Panc1 (cell line): ENCODE measurements around the gene BMAL1. TPM values are rescaled to one million over a fixed set of nuclear protein-coding genes. Genes with fewer than 3 reads are reported as not detected.

Experiments used
- ATAC-seq: fragments of 200-7000 bp; cut with Tn5 transposase; 2 replicates; pipeline ENCODE4 v1.9.1; 2020; ENCODE audit warnings: mild to moderate bottlenecking, moderate library complexity
- BruUV-seq: library from RNA; stranded (reverse); fragments of 400-500 nt; replicated peaks from 2 replicates; lab custom pipeline; 2021; lab: Mats Ljungman, UMichigan
- CTCF ChIA-PET: fragments of 300-600 bp; sonication (Branson Sonifier 250); formaldehyde crosslinking; loops from one replicate; lab custom pipeline; 2022; ENCODE audit warnings: antibody characterized with exemption; lab: Charles Lee
- POLR2A ChIA-PET: fragments of 300-600 bp; sonication (Branson Sonifier 250); formaldehyde crosslinking; loops from one replicate; lab custom pipeline; 2022; ENCODE audit warnings: antibody characterized with exemption; lab: Charles Lee
- DNase-seq: peaks from one replicate; pipeline ENCODE4 v3.0.0-alpha.2; 2010; ENCODE audit warnings: low read depth, low spot score
- H3K27ac ChIP-seq: 2 replicates; pipeline ENCODE4 v1.5.1; 2011; ENCODE audit warnings: mild to moderate bottlenecking, low read length, inconsistent platforms
- H3K27me3 ChIP-seq: fragments of 200-500 bp; sonication (Bioruptor generic); 2 replicates; pipeline ENCODE4 v1.6.0; 2014; ENCODE audit warnings: low read length, inconsistent platforms; ENCODE audit not compliant: control insufficient read depth, insufficient read depth
- H3K36me3 ChIP-seq: fragments of 200-500 bp; sonication (Bioruptor generic); 2 replicates; pipeline ENCODE4 v1.5.1; 2014; ENCODE audit warnings: inconsistent platforms, mild to moderate bottlenecking, low read length, moderate library complexity; ENCODE audit not compliant: control insufficient read depth, insufficient read depth
- H3K4me1 ChIP-seq: 2 replicates; pipeline ENCODE4 v1.5.1; 2011; ENCODE audit warnings: inconsistent platforms, mild to moderate bottlenecking, low read length, moderate library complexity; ENCODE audit not compliant: control insufficient read depth, insufficient read depth
- H3K4me3 ChIP-seq, 2 experiments: 2 replicates each; pipeline ENCODE4 v1.5.1; 2011 to 2012; ENCODE audit warnings: low read depth in 2 of 2, low read length in 2 of 2, mild to moderate bottlenecking in 2 of 2, inconsistent platforms in 1 of 2, moderate library complexity in 1 of 2
- H3K9me3 ChIP-seq: fragments of 200-500 bp; sonication (Bioruptor generic); 2 replicates; pipeline ENCODE4 v1.5.1; 2014; ENCODE audit warnings: low read depth, mild to moderate bottlenecking, inconsistent platforms, low read length, moderate library complexity; ENCODE audit not compliant: control insufficient read depth, insufficient read depth
- POLR2AphosphoS5 ChIP-seq: IDR thresholded peaks from 2 replicates; pipeline ENCODE4 v1.6.1; 2012; ENCODE audit warnings: mild to moderate bottlenecking, low read depth, low read length, moderate library complexity
- SIN3A ChIP-seq: IDR thresholded peaks from 2 replicates; pipeline ENCODE4 v1.6.1; 2012; ENCODE audit warnings: low read depth, mild to moderate bottlenecking, low read length, moderate library complexity, borderline replicate concordance; ENCODE audit not compliant: insufficient read depth
- TCF7L2 ChIP-seq: IDR thresholded peaks from 2 replicates; pipeline ENCODE4 v1.6.1; 2011; ENCODE audit warnings: mild to moderate bottlenecking, low read depth, low read length, inconsistent platforms
- in situ Hi-C: cut with HindIII; loops from 2 replicates; pipeline ENCODE4 v1.10.0; 2016; ENCODE audit warnings: low sequenced_read_pairs, low pct_unique_long_range_greater_than_20kb
- intact Hi-C: fragments of 100-400 bp; cut with micrococcal nuclease; formaldehyde crosslinking; loops from one replicate; pipeline ENCODE4 v1.10.0; 2022; ENCODE audit not compliant: unreplicated experiment
- total RNA-seq: library from RNA; stranded (reverse); gene quantifications from one replicate; pipeline ENCODE4 v1.2.1, GENCODE V29; 2021; ENCODE audit not compliant: unreplicated experiment
- TF ChIP-seq, protein P1 (sequence below), 2 experiments: IDR thresholded peaks; 2 replicates each; pipeline ENCODE4 v1.6.1; 2011 to 2012; ENCODE audit warnings: low read depth in 2 of 2, control low read depth in 1 of 2, low read length in 1 of 2, mild to moderate bottlenecking in 1 of 2, moderate library complexity in 1 of 2; ENCODE audit not compliant: insufficient read depth in 1 of 2
- TF ChIP-seq, protein P2 (sequence below): fragments of 450-650 bp; IDR thresholded peaks from 2 replicates; pipeline ENCODE4 v1.5.1; 2017; ENCODE audit warnings: mild to moderate bottlenecking

Gene BMAL1
- total RNA-seq, 1 experiment from 2014 or later, result 9.3 TPM

DNA sequence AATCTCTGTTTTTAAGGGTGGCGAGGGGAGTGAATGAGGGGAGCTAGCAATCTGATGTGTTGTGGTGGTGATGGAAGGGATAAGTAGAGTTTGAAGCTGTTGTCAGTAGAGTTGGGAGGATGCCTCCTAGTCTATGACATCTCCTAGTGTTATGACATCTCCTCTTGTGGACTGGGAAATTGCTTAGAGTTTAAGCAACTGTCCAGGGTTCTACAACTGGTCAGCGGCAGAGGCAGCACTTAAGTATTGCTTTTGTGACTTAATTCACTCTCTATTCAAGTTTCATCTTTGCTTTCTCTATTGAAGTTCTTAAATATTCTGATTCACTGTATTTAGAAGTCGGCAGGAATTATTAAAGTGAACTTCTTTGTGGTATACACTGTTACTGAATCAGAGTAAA lies 13.8 kb downstream of the BMAL1 start:
- intact Hi-C loops (no loop called here), in situ Hi-C loops (no loop called here)
- H3K36me3 ChIP-seq, result no peaks in the 10 kb centered on the region
- BruUV-seq, result no TSS peak
- no peak for ATAC-seq
- POLR2A ChIA-PET, result no interaction called here
- H3K27me3 ChIP-seq, result no peaks in the 10 kb centered on the region
- no peak overlapping the region for H3K4me3 ChIP-seq
- no peaks in the 10 kb centered on the region for H3K9me3 ChIP-seq
- TF ChIP-seq SIN3A (no peak), TCF7L2 (no peak), POLR2AphosphoS5 (no peak)
- TF ChIP-seq, protein P1, sequence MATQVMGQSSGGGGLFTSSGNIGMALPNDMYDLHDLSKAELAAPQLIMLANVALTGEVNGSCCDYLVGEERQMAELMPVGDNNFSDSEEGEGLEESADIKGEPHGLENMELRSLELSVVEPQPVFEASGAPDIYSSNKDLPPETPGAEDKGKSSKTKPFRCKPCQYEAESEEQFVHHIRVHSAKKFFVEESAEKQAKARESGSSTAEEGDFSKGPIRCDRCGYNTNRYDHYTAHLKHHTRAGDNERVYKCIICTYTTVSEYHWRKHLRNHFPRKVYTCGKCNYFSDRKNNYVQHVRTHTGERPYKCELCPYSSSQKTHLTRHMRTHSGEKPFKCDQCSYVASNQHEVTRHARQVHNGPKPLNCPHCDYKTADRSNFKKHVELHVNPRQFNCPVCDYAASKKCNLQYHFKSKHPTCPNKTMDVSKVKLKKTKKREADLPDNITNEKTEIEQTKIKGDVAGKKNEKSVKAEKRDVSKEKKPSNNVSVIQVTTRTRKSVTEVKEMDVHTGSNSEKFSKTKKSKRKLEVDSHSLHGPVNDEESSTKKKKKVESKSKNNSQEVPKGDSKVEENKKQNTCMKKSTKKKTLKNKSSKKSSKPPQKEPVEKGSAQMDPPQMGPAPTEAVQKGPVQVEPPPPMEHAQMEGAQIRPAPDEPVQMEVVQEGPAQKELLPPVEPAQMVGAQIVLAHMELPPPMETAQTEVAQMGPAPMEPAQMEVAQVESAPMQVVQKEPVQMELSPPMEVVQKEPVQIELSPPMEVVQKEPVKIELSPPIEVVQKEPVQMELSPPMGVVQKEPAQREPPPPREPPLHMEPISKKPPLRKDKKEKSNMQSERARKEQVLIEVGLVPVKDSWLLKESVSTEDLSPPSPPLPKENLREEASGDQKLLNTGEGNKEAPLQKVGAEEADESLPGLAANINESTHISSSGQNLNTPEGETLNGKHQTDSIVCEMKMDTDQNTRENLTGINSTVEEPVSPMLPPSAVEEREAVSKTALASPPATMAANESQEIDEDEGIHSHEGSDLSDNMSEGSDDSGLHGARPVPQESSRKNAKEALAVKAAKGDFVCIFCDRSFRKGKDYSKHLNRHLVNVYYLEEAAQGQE (IDR thresholded peaks at IDR 0.05; ENCODE audit: insufficient read depth in 1 of 2, low read depth in 2 of 2, low read length in 1 of 2), result no peak
- TF ChIP-seq, protein P2, sequence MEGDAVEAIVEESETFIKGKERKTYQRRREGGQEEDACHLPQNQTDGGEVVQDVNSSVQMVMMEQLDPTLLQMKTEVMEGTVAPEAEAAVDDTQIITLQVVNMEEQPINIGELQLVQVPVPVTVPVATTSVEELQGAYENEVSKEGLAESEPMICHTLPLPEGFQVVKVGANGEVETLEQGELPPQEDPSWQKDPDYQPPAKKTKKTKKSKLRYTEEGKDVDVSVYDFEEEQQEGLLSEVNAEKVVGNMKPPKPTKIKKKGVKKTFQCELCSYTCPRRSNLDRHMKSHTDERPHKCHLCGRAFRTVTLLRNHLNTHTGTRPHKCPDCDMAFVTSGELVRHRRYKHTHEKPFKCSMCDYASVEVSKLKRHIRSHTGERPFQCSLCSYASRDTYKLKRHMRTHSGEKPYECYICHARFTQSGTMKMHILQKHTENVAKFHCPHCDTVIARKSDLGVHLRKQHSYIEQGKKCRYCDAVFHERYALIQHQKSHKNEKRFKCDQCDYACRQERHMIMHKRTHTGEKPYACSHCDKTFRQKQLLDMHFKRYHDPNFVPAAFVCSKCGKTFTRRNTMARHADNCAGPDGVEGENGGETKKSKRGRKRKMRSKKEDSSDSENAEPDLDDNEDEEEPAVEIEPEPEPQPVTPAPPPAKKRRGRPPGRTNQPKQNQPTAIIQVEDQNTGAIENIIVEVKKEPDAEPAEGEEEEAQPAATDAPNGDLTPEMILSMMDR, result no peak
- DNase-seq, result no peak
- H3K4me1 ChIP-seq, result peaks cover 3% of the 10 kb centered on the region; the same call in 1 of the 2 replicates
- H3K27ac ChIP-seq, result no peak overlapping the region
- CTCF ChIA-PET, result no interaction called here

DNA sequence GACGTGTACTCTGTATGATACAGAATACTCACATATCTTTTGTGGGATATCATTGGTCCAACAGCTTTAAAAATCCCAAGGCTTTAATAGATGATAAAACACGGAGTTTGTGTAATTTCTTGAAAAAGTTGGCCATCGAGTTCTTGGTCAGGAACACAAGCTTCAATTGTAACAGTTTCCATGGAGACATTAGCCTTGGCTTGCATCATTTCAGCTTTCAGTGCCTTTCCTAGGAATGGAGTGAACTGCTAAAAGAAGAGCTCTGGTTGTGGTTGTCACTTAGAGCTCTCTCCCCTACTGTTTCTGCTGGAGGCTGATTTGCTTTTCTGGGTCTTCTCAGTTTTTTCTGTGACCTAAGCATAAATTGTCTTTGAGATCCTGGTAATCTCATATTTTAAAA lies 14.2 kb downstream of the BMAL1 start:
- Histone ChIP-seq H3K36me3 (no peaks in the 10 kb centered on the region), H3K9me3 (no peaks in the 10 kb centered on the region), H3K27me3 (no peaks in the 10 kb centered on the region), H3K27ac (no peak overlapping the region), H3K4me1 (peaks cover 3% of the 10 kb centered on the region; the same call in 1 of the 2 replicates), H3K4me3 (no peak overlapping the region)
- DNase-seq (no peak), ATAC-seq (no peak)
- POLR2A ChIA-PET, result no interaction called here
- in situ Hi-C loops (no loop called here), intact Hi-C loops (no loop called here)
- no TSS peak for BruUV-seq
- TF ChIP-seq SIN3A (no peak), TCF7L2 (no peak)
- TF ChIP-seq, protein P1 (IDR thresholded peaks at IDR 0.05; ENCODE audit: insufficient read depth in 1 of 2, low read depth in 2 of 2, low read length in 1 of 2), result no peak
- CTCF ChIA-PET, result no interaction called here
